Kidney capillary endothelial cell (primary cell): Measurements from ENCODE around the gene TACO1.

Experiments
- DNase-seq: peaks from one replicate; pipeline ENCODE4 v3.0.0-alpha.2; 2018; ENCODE audit warnings: low spot score

Gene TACO1

GRCh38 chr17:63640038-63640437 lies 39.3 kb downstream of the TACO1 start:
- DNase-seq, result no peak

DNA sequence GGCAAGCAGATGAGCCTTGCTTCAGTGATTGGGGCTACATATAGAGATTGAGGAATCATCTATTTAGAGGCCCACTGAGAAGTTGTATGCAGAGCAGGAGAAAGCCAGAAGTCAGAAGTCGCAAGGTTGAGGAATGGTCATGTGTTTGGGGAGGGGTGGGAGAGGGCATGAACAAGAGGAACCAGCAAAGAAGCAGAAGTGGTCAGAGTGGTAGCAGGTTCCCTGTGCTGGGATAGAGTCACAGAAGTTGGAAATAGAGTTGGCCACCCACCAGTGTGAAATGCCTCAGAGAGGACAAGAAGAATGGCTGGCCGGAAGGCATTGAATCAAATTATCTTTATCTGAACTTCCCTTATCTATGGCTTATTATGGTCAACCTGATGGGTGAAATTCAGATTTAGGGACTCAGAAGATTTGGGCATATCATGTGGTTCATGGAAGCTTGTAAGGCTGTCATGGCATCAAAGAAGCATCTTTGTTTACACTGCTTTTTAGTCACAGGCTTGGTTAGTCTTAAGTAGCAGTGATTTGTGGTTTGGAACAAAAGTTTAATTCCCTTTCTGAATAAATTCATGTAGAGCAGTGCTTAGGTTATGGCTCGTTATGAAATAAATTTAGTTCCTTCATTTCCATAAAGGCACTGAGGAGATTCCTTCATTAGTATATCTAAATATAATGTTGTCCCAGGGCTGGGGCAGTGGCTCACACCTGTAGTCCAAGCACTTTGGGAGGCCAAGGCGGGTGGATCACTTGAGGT lies 41.2 kb downstream of the TACO1 start:
- DNase-seq, result no peak

- DNase-seq, result no peak
Measured at GRCh38 chr17:63644846-63645245, 44.2 kb downstream of the TACO1 start.

DNA sequence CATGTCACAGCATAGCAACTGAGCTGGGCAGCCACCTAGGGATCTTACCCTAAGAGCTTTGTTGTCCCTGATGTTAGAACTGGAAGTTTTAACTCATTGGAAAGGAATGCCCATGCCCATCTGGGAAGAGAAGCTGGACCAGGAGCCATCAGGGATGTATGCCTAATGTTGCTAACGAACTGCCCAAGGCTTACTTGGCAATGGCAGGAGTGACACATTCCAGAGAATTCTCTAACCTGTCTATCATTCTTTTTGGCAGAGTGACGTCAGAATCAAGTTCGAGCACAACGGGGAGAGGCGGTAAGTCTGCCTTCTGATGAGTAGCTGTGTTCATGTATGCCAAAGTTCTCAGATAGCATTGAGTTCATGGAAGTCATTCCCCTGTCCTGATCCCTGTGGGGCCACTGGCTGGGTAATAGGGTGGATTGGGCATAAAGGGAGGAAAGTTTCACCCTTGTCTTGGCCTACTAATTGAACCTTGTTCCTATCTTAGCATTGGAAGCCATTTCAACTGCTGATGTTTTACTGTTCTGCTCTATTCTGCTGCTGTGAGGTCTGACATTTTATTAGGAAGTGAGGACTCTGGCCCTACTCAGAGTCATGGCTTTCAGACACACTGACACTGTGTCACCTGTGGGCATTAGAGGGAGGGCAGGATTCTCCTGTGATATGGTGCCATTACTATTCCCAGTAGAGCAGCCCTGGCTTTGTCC lies 45.2 kb downstream of the TACO1 start:
- no peak for DNase-seq

- no peak for DNase-seq
Measured at GRCh38 chr17:63646488-63646806, 45.8 kb downstream of the TACO1 start.

DNA sequence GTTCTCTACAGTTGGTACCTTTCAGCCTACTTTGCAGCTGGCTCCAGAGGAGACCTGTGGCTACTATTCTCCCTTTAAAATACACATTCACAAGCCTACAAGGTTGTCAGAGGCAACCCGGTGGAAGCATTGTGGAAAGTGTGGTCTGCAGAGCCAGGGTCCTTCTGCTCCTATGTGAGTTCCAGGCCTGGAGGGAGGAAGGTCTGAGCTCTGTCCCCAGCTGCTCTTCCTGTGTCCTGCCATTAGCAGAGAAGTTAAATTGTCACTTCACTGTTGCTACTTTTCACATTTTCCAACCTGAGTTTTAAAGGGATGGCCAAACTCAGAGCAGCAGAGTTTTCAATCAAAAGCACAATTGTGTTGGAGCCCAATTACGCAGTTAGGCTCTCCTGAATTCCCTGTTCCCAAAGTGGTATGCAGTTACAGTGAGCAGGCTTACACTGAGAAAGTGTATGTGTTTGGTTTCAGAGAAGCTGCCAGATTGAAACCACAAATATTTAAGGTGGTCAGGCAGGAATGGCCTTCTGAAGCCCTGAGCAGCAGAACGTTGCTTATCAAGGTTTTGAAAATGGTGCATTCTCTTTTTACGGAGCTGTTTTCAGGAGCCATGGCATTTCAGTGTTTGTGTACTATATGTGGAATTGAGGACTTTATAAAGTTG lies 46.5 kb downstream of the TACO1 start:
- DNase-seq, result no peak

DNA sequence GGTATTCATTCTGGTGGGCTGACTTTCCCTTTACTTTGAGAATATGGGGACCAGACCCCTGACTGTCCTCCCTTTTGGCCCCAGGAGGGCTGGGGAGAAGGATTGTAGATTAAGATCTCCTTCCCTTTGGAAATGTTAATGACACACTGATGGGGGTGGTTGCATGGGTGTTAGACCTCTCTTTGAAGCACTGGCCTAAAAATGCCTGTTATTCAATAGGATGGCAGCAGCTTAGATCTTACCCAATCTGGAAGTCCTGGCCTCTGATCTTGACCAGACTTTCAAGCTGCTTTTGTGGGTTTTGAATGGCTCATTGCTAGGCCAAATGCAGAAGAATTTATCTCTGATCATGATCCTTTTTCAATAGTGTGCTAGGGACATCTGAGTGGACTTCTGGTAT lies 47.2 kb downstream of the TACO1 start:
- no peak for DNase-seq

DNA sequence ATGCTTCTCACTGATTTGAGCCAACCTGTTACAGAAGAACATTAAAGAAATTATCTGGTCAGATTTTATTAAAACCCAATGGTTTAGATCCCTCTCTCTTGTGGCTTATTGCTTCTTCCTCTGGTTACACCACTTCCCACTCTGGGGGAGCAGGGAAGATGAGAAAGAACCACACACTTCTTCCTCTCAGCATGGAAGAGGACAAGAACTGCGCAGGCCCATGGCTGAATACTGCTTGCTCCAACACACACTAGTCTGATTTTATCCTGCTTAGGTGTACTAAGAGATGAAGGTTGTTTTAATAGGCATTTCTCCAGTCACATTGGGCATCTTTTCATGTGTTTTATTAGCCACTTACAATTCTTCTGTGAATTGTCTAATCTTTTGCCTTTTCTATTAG lies 49.1 kb downstream of the TACO1 start:
- DNase-seq, result no peak

DNA sequence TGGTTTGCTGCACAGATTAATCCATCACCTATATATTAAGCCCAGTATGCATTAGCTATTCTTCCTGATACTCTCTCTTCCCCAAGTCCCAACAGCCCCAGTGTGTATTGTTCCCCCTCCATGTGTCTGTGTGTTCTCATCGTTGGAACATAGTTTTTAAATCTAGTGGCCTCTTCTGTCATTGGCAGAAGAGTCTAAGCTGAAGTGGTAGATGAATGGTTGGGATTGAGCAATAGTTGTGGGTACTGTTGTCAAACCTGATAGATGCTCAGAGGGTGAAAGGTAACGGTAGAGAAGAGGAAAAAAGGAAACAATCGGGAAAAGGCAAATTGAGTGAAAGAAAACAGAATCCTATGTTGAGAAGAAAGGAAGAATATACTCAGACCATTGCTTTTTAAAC lies 51.4 kb downstream of the TACO1 start:
- no peak for DNase-seq

- no peak for DNase-seq
Measured at GRCh38 chr17:63653050-63653449, 52.4 kb downstream of the TACO1 start.

DNA sequence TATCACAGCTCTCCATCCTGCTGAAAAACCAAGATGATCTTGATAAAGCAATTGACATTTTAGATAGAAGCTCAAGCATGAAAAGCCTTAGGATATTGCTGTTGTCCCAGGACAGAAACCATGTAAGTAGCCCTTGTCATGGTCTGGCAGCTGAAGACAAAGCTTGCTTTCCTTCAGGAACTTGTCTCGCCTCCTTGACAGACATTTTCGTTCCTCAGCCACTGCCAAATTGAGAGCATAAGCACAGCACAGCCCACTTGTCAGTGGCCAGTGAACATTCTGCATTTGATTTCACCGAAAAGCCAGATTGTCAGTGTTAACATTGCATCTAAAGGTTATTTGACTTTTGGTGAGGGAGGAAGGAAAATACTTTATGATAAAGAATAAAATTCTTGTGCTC lies 57.1 kb downstream of the TACO1 start:
- no peak for DNase-seq
